H1 (cell line): ENCODE measurements around the gene AGPAT3.

ENCODE experiments used
- CEBPB ChIP-seq: IDR thresholded peaks from 2 replicates; pipeline ENCODE4 v1.6.1; 2012; ENCODE audit warnings: low read depth, low read length
- RAD21 ChIP-seq, 2 experiments: IDR thresholded peaks in 1 of 2; conservative IDR thresholded peaks in 1 of 2; 2 replicates each; pipeline ENCODE4 v1.6.1; 2011; ENCODE audit warnings: low read depth in 2 of 2, low read length in 2 of 2, improper control_type of control experiment in 1 of 2, inconsistent platforms in 1 of 2, mild to moderate bottlenecking in 1 of 2, moderate library complexity in 1 of 2

GRCh38 chr21:43890042-43890441 lies 25.0 kb downstream of the AGPAT3 start:
- TF ChIP-seq RAD21 (IDR thresholded peaks at IDR 0.05 in 1 of 2, conservative IDR thresholded peaks at IDR 0.05 in 1 of 2; ENCODE audit: low read depth in 2 of 2, low read length in 2 of 2) (no peak; a peak in 1 of 4 replicates), CEBPB (no peak)
